Mesenchymal stem cell (in vitro differentiated cells and primary cell): ENCODE results near the gene CGB1. TPM values are rescaled to one million over a fixed set of nuclear protein-coding genes. Genes with fewer than 3 reads are reported as not detected.
"Not testable (repeated sequence)": the region's sequence is repeated elsewhere in the genome, so short reads cannot be mapped to it uniquely, and the experiment has no call there.

Source experiments
- DNase-seq: peaks from one replicate; pipeline ENCODE4 v3.0.0-alpha.2; 2013
- H2AFZ ChIP-seq: one replicate; pipeline ENCODE4 v1.6.1; 2013; ENCODE audit warnings: low read depth, mild to moderate bottlenecking, control low read depth, inconsistent platforms, low read length, moderate library complexity
- H2AK5ac ChIP-seq: 2 replicates; pipeline ENCODE4 v1.6.1; 2013; ENCODE audit warnings: low read length, moderate library complexity, mild to moderate bottlenecking, inconsistent platforms; ENCODE audit not compliant: severe bottlenecking
- H2BK120ac ChIP-seq: one replicate; pipeline ENCODE4 v1.6.1; 2013; ENCODE audit warnings: low read depth, mild to moderate bottlenecking, inconsistent platforms, low read length, moderate library complexity
- H2BK12ac ChIP-seq, 2 experiments: one replicate each; pipeline ENCODE4 v1.6.1; 2013; ENCODE audit warnings: inconsistent platforms in 2 of 2, low read length in 2 of 2, mild to moderate bottlenecking in 2 of 2, moderate library complexity in 2 of 2, control low read depth in 1 of 2
- H2BK15ac ChIP-seq: one replicate; pipeline ENCODE4 v1.6.1; 2013; ENCODE audit warnings: mild to moderate bottlenecking, low read depth, inconsistent platforms; ENCODE audit not compliant: poor library complexity, severe bottlenecking
- H2BK5ac ChIP-seq: 2 replicates; pipeline ENCODE4 v1.6.1; 2013; ENCODE audit warnings: low read depth, mild to moderate bottlenecking, low read length, control low read depth, inconsistent platforms; ENCODE audit not compliant: poor library complexity, severe bottlenecking
- H3K14ac ChIP-seq, 2 experiments: one replicate each; pipeline ENCODE4 v1.6.1; 2013; ENCODE audit warnings: inconsistent platforms in 2 of 2, low read length in 2 of 2, control low read depth in 1 of 2, mild to moderate bottlenecking in 1 of 2, moderate library complexity in 1 of 2
- H3K18ac ChIP-seq, 2 experiments: one replicate each; pipeline ENCODE4 v1.6.1; 2013; ENCODE audit warnings: inconsistent platforms in 2 of 2, low read length in 2 of 2, control low read depth in 1 of 2, low read depth in 1 of 2, mild to moderate bottlenecking in 1 of 2
- H3K23ac ChIP-seq, 2 experiments: one replicate each; pipeline ENCODE4 v1.6.1; 2013; ENCODE audit warnings: inconsistent platforms in 2 of 2, low read length in 2 of 2, mild to moderate bottlenecking in 2 of 2, moderate library complexity in 2 of 2, control low read depth in 1 of 2
- H3K27ac ChIP-seq: 2 replicates; pipeline ENCODE4 v1.5.1; 2013; ENCODE audit warnings: mild to moderate bottlenecking, moderate library complexity, low read length, control low read depth, inconsistent platforms; ENCODE audit not compliant: poor library complexity, severe bottlenecking
- H3K27me3 ChIP-seq, 2 experiments: 2 replicates each; pipeline versions ENCODE4 v1.6.1 to v1.7.0; 2013; ENCODE audit warnings: low read length in 2 of 2, mild to moderate bottlenecking in 2 of 2, moderate library complexity in 2 of 2, control low read depth in 1 of 2, inconsistent platforms in 1 of 2; ENCODE audit not compliant: control insufficient read depth in 1 of 2, insufficient read depth in 1 of 2
- H3K36me3 ChIP-seq, 2 experiments: 2 replicates each; pipeline versions ENCODE4 v1.6.1 to v1.7.0; 2013; ENCODE audit warnings: low read length in 2 of 2, control low read depth in 1 of 2, inconsistent platforms in 1 of 2, low read depth in 1 of 2, mild to moderate bottlenecking in 1 of 2; ENCODE audit not compliant: insufficient read depth in 2 of 2, control insufficient read depth in 1 of 2
- H3K4ac ChIP-seq, 2 experiments: one replicate each; pipeline ENCODE4 v1.6.1; 2013; ENCODE audit warnings: inconsistent platforms in 2 of 2, low read length in 2 of 2, mild to moderate bottlenecking in 2 of 2, moderate library complexity in 2 of 2, control low read depth in 1 of 2, low read depth in 1 of 2
- H3K4me1 ChIP-seq: 2 replicates; pipeline ENCODE4 v1.6.1; 2013; ENCODE audit warnings: low read depth, low read length, control low read depth; ENCODE audit not compliant: control insufficient read depth, insufficient read depth
- H3K4me2 ChIP-seq: 2 replicates; pipeline ENCODE4 v1.6.1; 2013; ENCODE audit warnings: low read length, mild to moderate bottlenecking, inconsistent platforms; ENCODE audit not compliant: poor library complexity, severe bottlenecking
- H3K4me3 ChIP-seq, 2 experiments: 2 replicates each; pipeline versions ENCODE4 v1.5.1 to v1.7.0; 2013; ENCODE audit warnings: low read length in 2 of 2, mild to moderate bottlenecking in 2 of 2, control low read depth in 1 of 2, low read depth in 1 of 2; ENCODE audit not compliant: insufficient read depth in 1 of 2
- H3K79me1 ChIP-seq: replicated peaks from 2 replicates; pipeline ENCODE4 v1.6.1; 2013; ENCODE audit warnings: mild to moderate bottlenecking, control low read depth, low read length, inconsistent platforms; ENCODE audit not compliant: poor library complexity, severe bottlenecking
- H3K9ac ChIP-seq: 2 replicates; pipeline ENCODE4 v1.7.0; 2013; ENCODE audit warnings: mild to moderate bottlenecking, low read length, moderate library complexity
- H3K9me3 ChIP-seq: 2 replicates; pipeline ENCODE4 v1.7.0; 2013; ENCODE audit warnings: mild to moderate bottlenecking, low read length; ENCODE audit not compliant: control insufficient read depth
- H4K8ac ChIP-seq: one replicate; pipeline ENCODE4 v1.6.1; 2013; ENCODE audit warnings: inconsistent platforms, mild to moderate bottlenecking, low read length, moderate library complexity
- H4K91ac ChIP-seq: one replicate; pipeline ENCODE4 v1.6.1; 2013; ENCODE audit warnings: mild to moderate bottlenecking, low read length, inconsistent platforms
- WGBS: methylation state at CpG from one replicate; pipeline ENCODE4 v1.1.7; 2013; ENCODE audit warnings: mixed read lengths; 5-methylcytosine and 5-hydroxymethylcytosine counted together
- polyA plus RNA-seq, 2 experiments: library from polyadenylated mRNA; stranded (reverse); fragments of 200-250 nt; gene quantifications; one replicate each; pipeline ENCODE4 v1.2.3, GENCODE V29; 2013

Gene CGB1
- not detected for polyA plus RNA-seq (2013, experiment 1 of 2)
- not detected for polyA plus RNA-seq (2013, experiment 2 of 2)

DNA sequence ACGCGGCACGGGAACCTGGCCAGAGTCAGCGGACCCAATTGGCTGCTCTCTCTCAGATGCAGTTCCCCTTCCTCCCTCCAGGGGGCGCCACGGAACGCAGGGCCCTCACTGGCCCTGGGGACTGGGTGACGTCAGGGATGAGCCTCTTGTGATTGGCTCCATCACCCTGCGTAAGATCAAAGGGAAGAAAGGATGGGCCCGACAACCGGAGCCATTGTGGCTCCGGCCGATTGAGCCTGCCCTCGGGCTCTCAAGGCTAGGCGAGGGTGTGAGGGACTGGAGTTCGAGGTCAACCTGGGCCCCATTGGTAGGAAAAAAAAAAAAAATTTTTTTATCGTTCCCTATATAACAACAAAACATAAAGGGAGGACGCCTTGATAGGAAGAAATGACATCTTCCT lies at the start of gene CGB1:
Gene CGB1, minus strand, starts transcription at position 81 of the 400 bp plus-strand sequence. CDS start 184 bp downstream, outside the sequence.
- not testable (repeated sequence) for H3K14ac ChIP-seq, H3K4me2 ChIP-seq, H3K4ac ChIP-seq, H3K4me3 ChIP-seq, DNase-seq, H3K18ac ChIP-seq, H2AK5ac ChIP-seq, H3K9ac ChIP-seq, H2BK5ac ChIP-seq, H2BK12ac ChIP-seq, H3K36me3 ChIP-seq, H4K8ac ChIP-seq, H3K4me1 ChIP-seq, H3K27me3 ChIP-seq, H4K91ac ChIP-seq, H3K27ac ChIP-seq, H2BK15ac ChIP-seq, H3K9me3 ChIP-seq, H3K79me1 ChIP-seq, H2AFZ ChIP-seq, H3K23ac ChIP-seq, H2BK120ac ChIP-seq
- WGBS, result 43% methylated on average over 10 of the region's 18 CpGs

DNA sequence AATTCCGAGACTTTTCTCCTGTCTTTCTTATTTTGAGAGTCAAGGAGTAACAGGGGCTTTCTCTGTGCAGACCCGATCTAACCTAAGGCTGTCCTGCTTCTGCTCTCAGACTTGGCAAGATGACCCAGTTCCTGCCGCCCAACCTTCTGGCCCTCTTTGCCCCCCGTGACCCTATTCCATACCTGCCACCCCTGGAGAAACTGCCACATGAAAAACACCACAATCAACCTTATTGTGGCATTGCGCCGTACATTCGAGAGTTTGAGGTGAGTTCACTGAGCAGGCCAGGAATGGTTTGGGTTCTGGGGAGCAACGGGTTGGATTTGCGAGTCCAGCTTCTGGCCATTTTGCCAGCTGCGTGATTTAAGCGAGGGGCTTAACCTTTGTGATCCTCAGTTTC lies 49.6 kb upstream of the CGB1 start:
- no peak overlapping the region for H2BK5ac ChIP-seq
- H3K18ac ChIP-seq, result no peak overlapping the region
- H2BK12ac ChIP-seq, result peak overlapping the region in 1 of 2 experiments; percentile 6
- no peaks in the 10 kb centered on the region for H3K9me3 ChIP-seq
- no peak overlapping the region for H3K23ac ChIP-seq
- no peak overlapping the region for H3K27ac ChIP-seq
- no peak overlapping the region for H2AK5ac ChIP-seq
- DNase-seq, result no peak
- H2BK15ac ChIP-seq, result no peak overlapping the region
- no peak overlapping the region for H4K8ac ChIP-seq
- H3K9ac ChIP-seq, result peak overlapping the region; percentile 98
- WGBS, result 82% methylated on average over 10 of the region's 11 CpGs
- H3K79me1 ChIP-seq, result peaks cover 2% of the 10 kb centered on the region
- H3K4me3 ChIP-seq, result peak overlapping the region; percentile 72 to 95
- no peak overlapping the region for H4K91ac ChIP-seq
- peak overlapping the region; percentile 89 for H3K4me2 ChIP-seq
- H3K4ac ChIP-seq, result no peak overlapping the region
- no peak overlapping the region for H2BK120ac ChIP-seq
- no peak overlapping the region for H3K14ac ChIP-seq
- no peaks in the 10 kb centered on the region for H3K27me3 ChIP-seq
- H3K36me3 ChIP-seq, result peaks cover 34 to 35% of the 10 kb centered on the region in 2 experiments
- H2AFZ ChIP-seq, result no peak overlapping the region
- peaks cover 18% of the 10 kb centered on the region for H3K4me1 ChIP-seq

GRCh38 chr19:49085868-49086232 lies 49.2 kb upstream of the CGB1 start:
- H3K18ac ChIP-seq, result peak overlapping the region; percentile 85 to 89
- no peak overlapping the region for H2AK5ac ChIP-seq
- peaks cover 29 to 30% of the 10 kb centered on the region in 2 experiments for H3K36me3 ChIP-seq
- DNase-seq, result no peak
- no peak overlapping the region for H3K23ac ChIP-seq
- 7% methylated on average over 14 of the region's 14 CpGs for WGBS
- no peak overlapping the region for H4K8ac ChIP-seq
- no peak overlapping the region for H2BK15ac ChIP-seq
- H3K9ac ChIP-seq, result peak overlapping the region; percentile 98
- H2BK5ac ChIP-seq, result peak overlapping the region; percentile 40
- peak overlapping the region; percentile 89 for H3K4me2 ChIP-seq
- H4K91ac ChIP-seq, result no peak overlapping the region
- H2BK12ac ChIP-seq, result no peak overlapping the region
- H2BK120ac ChIP-seq, result peak overlapping the region; percentile 42
- no peaks in the 10 kb centered on the region for H3K27me3 ChIP-seq
- H3K79me1 ChIP-seq, result peaks cover 2% of the 10 kb centered on the region
- peak overlapping the region; percentile 32 to 62 for H3K4ac ChIP-seq
- peak overlapping the region in 1 of 2 experiments; percentile 12 for H3K14ac ChIP-seq
- no peaks in the 10 kb centered on the region for H3K9me3 ChIP-seq
- peak overlapping the region; percentile 64 for H3K27ac ChIP-seq
- peak overlapping the region; percentile 72 to 95 for H3K4me3 ChIP-seq
- H3K4me1 ChIP-seq, result peaks cover 18% of the 10 kb centered on the region
- no peak overlapping the region for H2AFZ ChIP-seq

DNA sequence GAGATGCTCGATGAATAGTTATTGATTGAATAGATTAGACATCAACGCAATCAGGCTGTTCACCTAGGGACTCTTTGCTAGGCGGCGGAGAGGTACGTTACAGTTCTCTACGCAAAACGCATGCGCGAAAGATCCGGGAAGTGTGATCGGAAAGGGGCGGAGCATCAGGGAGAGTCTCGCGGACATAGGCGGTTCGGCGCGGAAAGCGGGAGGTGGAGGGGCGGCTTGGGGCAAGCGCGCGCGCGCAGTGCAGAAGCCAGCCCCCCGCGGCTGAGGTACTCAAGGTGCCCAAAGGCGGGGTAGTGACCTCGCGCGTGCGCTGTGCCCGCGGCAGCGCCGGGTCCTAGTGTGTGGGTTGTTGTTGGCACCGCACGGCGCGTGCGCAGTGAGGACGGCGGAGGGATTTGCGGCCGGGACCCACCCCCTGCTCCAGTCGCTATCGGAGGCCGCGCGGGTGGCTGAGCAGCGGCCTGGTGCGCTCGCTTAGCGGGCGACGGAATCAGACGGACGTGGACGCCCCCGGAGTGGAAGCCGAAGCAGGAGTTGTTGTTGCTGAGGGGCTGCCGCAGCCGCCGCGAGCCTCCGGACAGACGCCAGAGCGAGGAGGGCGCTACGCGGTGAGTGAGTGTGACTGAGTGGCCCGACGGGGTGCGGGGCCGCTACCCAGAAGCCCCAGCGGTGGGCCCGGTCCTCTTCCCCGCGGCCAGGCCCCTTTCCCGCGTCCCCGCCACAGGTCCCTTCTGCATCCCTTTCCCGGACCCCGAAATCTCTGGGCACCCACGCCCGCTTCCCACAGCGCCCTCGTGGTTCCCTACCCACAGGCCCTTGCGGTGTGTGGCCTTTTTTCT lies 48.5 kb upstream of the CGB1 start, which contains the start of gene SNRNP70:
Gene SNRNP70, plus strand, starts transcription at position 432 of the 848 bp plus-strand sequence. CDS start 964 bp downstream, outside the sequence.
- H3K18ac ChIP-seq, result peak within 1 kb of the TSS; percentile 85 to 89
- H2AK5ac ChIP-seq, result peak within 1 kb of the TSS; percentile 53
- no peak within 1 kb of the TSS for H3K23ac ChIP-seq
- peak within 1 kb of the TSS; percentile 42 for H2BK120ac ChIP-seq
- peak within 1 kb of the TSS; percentile 79 for H3K27ac ChIP-seq
- H3K9me3 ChIP-seq, result no peaks in the 10 kb centered on the region
- H3K4me2 ChIP-seq, result peak within 1 kb of the TSS; percentile 89
- H4K91ac ChIP-seq, result peak within 1 kb of the TSS; percentile 74
- H2BK15ac ChIP-seq, result peak within 1 kb of the TSS; percentile 44
- H2BK5ac ChIP-seq, result peak within 1 kb of the TSS; percentile 40
- H2AFZ ChIP-seq, result no peak within 1 kb of the TSS
- peaks cover 17% of the 10 kb centered on the region for H3K4me1 ChIP-seq
- H3K4ac ChIP-seq, result peak within 1 kb of the TSS; percentile 55 to 62
- H4K8ac ChIP-seq, result peak within 1 kb of the TSS; percentile 96
- H3K14ac ChIP-seq, result peak within 1 kb of the TSS in 1 of 2 experiments; percentile 12
- peak; percentile 99 for DNase-seq
- H3K4me3 ChIP-seq, result peak within 1 kb of the TSS; percentile 72 to 95
- H3K36me3 ChIP-seq, result peaks cover 23 to 24% of the 10 kb centered on the region in 2 experiments
- H3K79me1 ChIP-seq, result no peaks in the 10 kb centered on the region
- peak within 1 kb of the TSS in 1 of 2 experiments; percentile 6 for H2BK12ac ChIP-seq
- under 1% methylated on average over 55 of the region's 89 CpGs for WGBS
- H3K9ac ChIP-seq, result peak within 1 kb of the TSS; percentile 98
- H3K27me3 ChIP-seq, result no peaks in the 10 kb centered on the region
